ENCODE data around the gene GPC6.

GPC6 gene

GRCh38 chr13:94030415-94031119 lies 804.0 kb downstream of the GPC6 start:
- Histone ChIP-seq H3K27ac (no peak overlapping the region), H3K79me2 (ENCODE audit: insufficient read depth, low read depth) (no peaks in the 10 kb centered on the region), H3K9ac (no peak overlapping the region), H3K4me3 (IDR thresholded peaks at IDR 0.05; ENCODE audit: insufficient read depth, low read depth, low read length) (no peak overlapping the region), H3K4me2 (no peak overlapping the region), H3K36me3 (ENCODE audit: insufficient read depth) (no peaks in the 10 kb centered on the region), H3K27me3 (ENCODE audit: insufficient read depth, low read depth) (no peaks in the 10 kb centered on the region), H3K4me1 (ENCODE audit: low read depth, poor library complexity, severe bottlenecking) (no peaks in the 10 kb centered on the region), H2AFZ (ENCODE audit: low read depth) (no peak overlapping the region), H4K20me1 (ENCODE audit: insufficient read depth) (no peaks in the 10 kb centered on the region)
- TF ChIP-seq CTCF (conservative IDR thresholded peaks at IDR 0.05; ENCODE audit: low read depth, low read length) = no peak

DNA sequence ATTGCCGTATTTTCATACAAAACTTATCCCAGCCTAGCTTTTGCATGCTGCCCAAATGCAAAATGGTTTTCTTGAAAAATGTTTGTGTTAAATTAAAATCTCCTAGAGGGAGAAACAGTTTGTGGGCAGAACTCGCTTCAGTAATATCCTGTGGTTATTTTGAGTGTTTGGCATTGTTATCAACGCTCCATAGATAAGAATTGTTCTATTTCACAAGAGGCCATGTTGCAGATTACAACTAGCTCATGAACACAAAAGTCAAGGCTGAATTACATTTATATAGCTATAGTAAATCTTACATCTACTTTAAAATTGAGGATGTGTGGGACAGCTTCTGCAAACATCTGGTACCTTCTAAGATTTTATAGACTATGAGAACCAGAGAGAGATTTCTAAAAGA lies 805.0 kb downstream of the GPC6 start:
- no peak for TF ChIP-seq CTCF (conservative IDR thresholded peaks at IDR 0.05; ENCODE audit: low read depth, low read length)
- Histone ChIP-seq H3K4me1 (ENCODE audit: low read depth, poor library complexity, severe bottlenecking) (no peaks in the 10 kb centered on the region), H3K36me3 (ENCODE audit: insufficient read depth) (no peaks in the 10 kb centered on the region), H3K27me3 (ENCODE audit: insufficient read depth, low read depth) (no peaks in the 10 kb centered on the region), H3K4me2 (no peak overlapping the region), H2AFZ (ENCODE audit: low read depth) (no peak overlapping the region), H3K9ac (no peak overlapping the region), H3K4me3 (IDR thresholded peaks at IDR 0.05; ENCODE audit: insufficient read depth, low read depth, low read length) (no peak overlapping the region), H3K27ac (no peak overlapping the region), H3K79me2 (ENCODE audit: insufficient read depth, low read depth) (no peaks in the 10 kb centered on the region), H4K20me1 (ENCODE audit: insufficient read depth) (no peaks in the 10 kb centered on the region)

DNA sequence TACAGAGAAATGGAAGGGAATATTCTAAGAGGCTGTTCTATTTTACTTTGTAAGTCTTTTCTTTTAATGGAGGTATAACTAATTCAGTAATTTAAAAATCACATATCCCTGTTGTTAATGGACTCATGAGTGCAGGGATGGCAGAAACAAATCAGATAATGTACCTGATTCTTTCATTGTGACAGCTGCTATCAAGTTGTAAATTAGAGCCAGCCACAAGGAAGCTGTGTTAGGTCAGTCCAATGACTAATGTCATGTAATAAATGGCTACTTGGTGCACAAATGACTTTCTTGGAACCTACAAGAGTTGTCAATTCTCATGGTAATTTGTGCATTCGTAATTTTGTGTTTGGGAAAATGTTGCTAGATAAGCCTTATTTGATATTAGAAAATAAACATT lies 806.5 kb downstream of the GPC6 start:
- Histone ChIP-seq H3K4me1 (ENCODE audit: low read depth, poor library complexity, severe bottlenecking) (no peaks in the 10 kb centered on the region), H3K27me3 (ENCODE audit: insufficient read depth, low read depth) (no peaks in the 10 kb centered on the region), H3K36me3 (ENCODE audit: insufficient read depth) (no peaks in the 10 kb centered on the region), H3K27ac (no peak overlapping the region), H3K4me3 (IDR thresholded peaks at IDR 0.05; ENCODE audit: insufficient read depth, low read depth, low read length) (no peak overlapping the region), H2AFZ (ENCODE audit: low read depth) (no peak overlapping the region), H4K20me1 (ENCODE audit: insufficient read depth) (no peaks in the 10 kb centered on the region), H3K9ac (no peak overlapping the region), H3K79me2 (ENCODE audit: insufficient read depth, low read depth) (no peaks in the 10 kb centered on the region), H3K4me2 (no peak overlapping the region)
- TF ChIP-seq CTCF (conservative IDR thresholded peaks at IDR 0.05; ENCODE audit: low read depth, low read length) = no peak

DNA sequence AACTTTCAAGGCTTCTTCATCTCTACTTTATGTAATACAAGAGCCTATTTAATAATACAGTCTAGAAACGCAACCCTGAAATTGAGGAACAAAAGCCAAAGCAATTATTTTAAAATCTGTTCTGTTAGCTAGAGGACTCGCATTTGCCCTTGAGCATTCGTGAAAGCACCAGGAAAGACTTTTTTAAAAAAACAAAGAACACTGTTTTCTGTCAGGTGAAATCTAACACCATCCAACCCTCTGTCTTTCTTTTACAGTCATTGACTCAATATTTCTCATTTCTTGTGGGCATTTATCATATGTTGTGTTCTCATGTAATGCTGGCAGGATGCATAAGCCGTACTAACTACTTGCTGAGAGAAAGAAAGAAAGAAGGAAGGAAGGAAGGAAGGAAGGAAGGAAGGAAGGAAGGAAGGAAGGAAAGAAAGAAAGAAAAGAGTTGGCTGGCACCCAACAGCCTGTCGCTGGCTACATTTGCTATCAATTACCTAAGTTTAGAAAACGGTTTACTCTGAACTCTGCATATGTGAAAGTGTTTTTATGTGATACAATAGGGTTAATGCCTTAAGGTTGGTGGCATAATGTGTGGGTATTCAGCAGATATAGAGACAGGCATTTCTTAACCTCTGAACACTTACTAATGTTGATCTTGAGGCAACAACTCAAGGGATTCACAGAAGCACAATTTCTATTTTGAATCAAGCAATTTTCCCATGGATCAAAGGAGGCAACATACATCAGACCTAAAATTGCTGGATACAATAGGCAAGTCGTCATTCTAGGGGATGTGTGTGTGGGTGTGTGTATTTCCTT lies 807.4 kb downstream of the GPC6 start:
- TF ChIP-seq CTCF (conservative IDR thresholded peaks at IDR 0.05; ENCODE audit: low read depth, low read length) = no peak
- Histone ChIP-seq H3K36me3 (ENCODE audit: insufficient read depth) (no peaks in the 10 kb centered on the region), H3K9ac (no peak overlapping the region), H3K4me3 (IDR thresholded peaks at IDR 0.05; ENCODE audit: insufficient read depth, low read depth, low read length) (no peak overlapping the region), H3K27ac (no peak overlapping the region), H3K79me2 (ENCODE audit: insufficient read depth, low read depth) (no peaks in the 10 kb centered on the region), H2AFZ (ENCODE audit: low read depth) (no peak overlapping the region), H3K4me2 (no peak overlapping the region), H3K27me3 (ENCODE audit: insufficient read depth, low read depth) (no peaks in the 10 kb centered on the region), H4K20me1 (ENCODE audit: insufficient read depth) (no peaks in the 10 kb centered on the region), H3K4me1 (ENCODE audit: low read depth, poor library complexity, severe bottlenecking) (no peaks in the 10 kb centered on the region)
